Activated CD8-positive, alpha-beta memory T cell treated with anti-CD3 and anti-CD28 coated beads for 24 hours (primary cell): ENCODE measurements around the gene POLR2J.
A peak's percentile ranks its signal among the peaks of the same experiment; 100 is the strongest.
"Not testable (repeated sequence)": the region's sequence is repeated elsewhere in the genome, so short reads cannot be mapped to it uniquely, and the experiment has no call there.

Experiments used
- DNase-seq: peaks from one replicate; pipeline ENCODE4 v3.0.0-alpha.2; 2020

Gene POLR2J

DNA sequence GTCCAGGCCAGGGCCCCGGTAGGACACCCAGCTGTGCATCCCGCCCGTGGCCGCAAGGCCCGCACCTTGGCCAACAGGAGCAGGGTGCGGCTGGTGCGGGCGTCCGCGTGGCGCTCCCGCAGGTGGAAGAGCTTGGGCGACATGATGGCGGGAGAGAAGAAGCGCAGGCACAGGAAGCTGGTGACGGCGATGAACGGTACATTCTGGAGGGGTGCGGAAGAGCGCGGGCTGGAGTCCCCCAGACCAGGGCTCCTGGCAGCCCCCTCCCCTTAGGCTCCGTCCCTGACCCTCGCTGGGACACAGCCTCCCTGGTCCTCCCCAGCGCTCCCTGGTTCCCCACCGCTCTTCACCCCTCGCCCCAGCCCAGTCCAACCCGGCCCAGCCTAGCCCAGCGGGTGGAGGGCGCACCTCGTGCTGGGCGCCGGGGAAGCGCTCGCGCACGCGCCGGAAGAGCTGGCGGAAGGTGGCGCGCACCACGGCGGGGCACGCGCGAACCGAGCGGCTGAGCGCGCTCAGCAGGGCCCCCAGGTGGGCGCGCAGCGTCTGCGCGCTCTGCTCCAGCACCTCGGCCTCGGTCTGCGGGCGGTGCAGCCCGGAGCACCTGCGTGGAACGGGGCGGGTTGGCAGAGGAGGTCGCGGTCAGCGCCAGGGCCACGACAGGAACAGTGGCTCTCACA is 15.9 kb upstream of the POLR2J start:
- not testable (repeated sequence) for DNase-seq

DNA sequence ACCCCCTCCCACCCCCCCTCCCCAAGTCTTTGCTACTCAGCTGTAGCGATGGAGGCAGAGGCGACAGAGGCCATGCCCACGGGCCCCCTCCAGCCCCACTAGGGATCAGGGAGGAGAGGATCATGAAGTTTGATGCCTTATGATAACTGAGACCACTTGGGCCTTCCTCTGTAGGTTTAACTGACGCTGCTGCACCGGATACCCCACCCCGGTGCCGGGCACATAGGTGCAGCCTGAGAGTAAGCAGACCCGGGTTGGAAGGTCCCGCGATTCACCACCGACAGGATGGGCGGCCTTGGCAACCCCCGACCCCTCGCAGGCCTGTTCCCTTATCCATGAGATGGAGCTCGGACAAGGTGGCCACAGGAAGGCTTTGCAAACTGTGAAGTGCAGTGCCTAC is 15.3 kb upstream of the POLR2J start:
- peak; percentile 66 for DNase-seq

DNA sequence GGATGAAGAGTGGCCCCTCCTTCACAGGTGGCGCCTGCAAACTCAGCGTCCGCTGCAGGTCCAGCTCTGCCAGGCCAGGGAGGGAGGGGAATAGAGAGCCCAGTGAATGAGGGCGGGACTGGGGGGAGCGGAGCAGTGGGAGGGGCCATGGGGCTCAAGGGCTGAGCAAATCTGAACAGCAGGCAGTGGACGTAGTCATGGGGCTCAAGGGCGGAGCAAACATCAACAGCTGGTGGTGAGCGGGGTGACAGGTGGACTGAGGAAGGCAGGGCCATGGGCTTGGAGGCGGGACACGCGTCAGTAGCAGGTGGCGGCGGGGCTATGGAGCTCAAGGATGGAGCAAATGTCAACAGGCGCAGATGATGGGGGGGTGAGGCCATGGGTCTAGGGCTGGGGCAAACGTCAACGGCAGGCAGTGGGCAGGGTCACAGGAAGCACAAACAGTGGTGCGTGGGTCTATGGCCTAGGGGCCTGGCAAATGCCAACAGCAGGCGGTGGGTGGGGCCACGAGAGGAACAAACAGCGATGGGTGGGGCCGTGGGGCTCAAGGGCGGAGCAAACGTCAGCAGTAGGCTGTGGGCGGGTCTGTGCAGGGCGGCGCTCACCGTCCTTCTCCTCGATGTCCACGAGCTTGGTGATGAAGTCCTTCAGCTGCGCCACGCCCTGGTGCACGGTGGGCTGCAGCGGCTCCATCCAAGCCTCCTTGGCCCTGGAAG is 14.7 kb upstream of the POLR2J start:
- DNase-seq, result peak; percentile 58

DNA sequence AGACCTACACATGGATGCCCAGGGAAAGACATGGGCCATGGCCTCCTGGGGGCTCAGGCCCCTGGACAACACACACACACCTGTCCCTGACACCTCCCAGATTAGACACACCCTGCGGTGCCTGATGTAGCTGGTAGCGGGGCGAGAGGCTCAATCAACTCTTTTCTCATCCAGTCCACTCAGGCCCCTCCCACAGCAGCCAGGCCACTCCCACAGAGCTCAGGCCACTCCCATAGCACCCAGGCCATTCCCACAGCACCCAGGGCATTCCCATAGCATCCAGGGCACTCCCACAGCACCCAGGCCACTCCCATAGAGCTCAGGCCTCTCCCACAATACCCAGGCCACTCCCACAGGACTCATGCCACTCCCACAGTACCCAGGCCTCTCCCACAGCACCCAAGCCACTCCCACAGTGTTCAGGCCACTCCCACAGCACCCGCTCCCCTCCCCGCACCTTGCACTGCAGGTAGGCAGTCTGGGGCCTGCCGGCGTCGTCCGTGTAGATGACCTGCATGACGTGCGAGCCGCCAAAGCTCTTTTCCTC is 11.9 kb upstream of the POLR2J start:
- peak; percentile 69 for DNase-seq

DNA sequence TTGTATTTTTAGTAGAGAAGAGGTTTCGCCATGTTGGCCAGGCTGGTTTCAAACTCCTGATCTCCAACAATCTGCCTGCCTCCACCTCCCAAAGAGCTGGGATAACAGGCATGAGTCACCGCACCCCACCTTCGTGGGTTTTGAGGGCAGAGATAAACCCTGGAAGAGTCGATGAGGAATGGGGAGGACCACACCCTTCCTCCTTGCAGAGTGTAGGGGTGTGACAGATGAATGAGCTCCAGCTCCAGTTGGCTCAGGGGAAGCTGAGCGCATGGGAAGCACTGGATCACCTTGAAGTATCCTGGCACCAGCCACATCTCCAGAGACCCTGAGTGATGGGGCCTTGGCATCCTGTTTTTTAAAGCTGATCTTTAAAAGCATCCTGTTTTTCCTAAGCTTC is 5.6 kb upstream of the POLR2J start:
- DNase-seq, result not testable (repeated sequence)

DNA sequence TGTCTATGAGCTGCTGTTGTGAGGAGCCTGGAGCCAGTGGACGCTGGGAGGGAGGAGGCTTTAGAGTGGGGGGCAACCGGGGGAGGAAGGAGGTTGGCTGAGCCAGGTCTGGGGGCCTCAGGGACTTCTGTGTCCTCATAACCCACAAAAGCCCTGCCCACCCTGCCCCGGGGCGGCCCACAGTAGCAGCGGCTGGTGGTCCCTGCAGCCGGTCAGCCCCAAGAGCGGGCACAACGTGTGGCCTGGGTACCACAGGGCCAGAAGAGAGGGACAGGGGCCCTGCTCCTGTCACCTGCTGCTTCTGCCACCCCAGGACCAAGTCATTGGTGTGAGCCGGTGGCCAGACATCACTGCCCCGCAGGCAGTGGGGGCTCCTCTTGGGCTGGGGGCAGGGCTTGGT is 3.2 kb upstream of the POLR2J start:
- not testable (repeated sequence) for DNase-seq

DNA sequence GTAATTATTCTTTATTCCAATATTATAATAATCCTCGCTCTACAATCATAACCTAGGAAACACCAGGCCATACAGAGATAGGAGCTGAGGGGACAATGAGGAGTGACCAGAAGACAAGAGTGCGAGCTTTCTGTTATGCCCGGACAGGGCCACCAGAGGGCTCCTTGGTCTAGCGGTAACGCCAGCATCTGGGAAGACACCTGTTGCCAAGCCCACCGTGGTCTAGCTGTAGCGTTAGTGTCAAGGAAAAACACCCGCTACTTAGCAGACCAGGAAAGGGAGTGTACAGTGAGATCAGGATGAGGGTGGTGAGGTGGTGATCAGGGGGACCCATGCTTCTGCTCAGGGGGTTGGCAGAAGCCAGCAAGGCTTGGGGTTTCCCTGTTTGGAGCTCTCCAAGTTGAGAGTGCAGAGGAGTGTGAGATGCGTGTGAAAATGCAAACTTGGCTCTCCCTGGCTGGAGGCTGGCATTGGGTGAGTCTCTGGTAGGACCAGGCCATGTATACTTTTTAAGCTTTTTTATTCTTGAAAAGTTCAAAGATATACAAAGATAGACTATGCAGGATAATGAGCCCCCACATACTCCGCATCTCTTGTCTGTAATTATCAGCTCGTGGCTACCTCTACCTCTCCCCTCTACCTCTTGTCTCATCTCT is 1.4 kb upstream of the POLR2J start:
- DNase-seq, result not testable (repeated sequence)

DNA sequence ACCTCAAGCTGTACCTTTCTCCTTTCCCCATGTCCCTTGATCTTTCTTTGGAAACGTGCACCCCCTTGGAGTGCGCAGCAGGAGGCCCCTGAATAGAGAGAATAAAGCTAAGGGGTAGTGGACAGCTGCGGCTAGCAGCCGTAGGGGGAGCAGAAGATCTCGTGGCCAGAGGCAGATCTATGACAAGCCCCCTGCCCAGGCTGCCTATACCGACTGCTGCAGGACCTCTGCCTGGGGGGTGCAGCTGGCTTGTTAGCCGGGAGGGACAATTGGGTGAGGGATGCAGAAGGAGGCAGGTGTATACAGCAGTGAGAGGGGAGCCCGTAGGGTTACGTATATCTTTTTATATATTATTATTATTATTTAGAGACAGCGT is 475 bp upstream of the POLR2J start:
- DNase-seq, result not testable (repeated sequence)

DNA sequence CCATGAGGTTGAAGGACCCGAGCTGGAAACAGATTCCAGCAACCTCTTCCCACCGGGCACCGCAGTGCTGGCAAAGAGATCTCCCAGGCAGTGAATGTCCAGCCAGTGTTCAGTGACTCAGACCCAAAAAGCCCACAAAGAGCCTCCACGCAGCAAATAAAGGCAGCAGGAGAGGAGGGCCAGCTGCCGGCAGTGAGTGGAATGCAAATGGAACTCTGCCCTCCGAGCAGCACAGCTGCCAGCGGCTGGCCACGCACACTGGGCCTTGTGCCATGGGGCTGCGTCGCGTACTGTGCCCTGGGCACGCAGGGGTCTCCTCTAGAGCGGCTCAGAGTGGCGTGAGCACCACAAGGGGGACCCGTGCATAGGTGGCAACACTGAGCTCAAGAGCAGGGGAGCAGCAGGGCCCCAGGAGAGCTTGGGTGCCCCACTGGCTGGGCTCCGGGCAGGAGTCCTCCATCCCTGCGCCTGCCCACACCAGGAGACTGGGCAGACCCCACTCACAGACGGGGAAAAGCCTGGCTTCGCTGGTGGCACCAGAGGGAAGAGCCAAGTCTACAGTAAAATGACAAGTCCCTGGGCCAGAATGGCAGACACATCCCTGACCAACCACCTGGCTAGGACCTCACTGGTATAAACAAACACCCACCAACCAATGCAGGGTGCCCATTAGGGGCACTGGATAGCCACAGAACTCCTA is 3.8 kb downstream of the POLR2J start:
- DNase-seq, result not testable (repeated sequence)

DNA sequence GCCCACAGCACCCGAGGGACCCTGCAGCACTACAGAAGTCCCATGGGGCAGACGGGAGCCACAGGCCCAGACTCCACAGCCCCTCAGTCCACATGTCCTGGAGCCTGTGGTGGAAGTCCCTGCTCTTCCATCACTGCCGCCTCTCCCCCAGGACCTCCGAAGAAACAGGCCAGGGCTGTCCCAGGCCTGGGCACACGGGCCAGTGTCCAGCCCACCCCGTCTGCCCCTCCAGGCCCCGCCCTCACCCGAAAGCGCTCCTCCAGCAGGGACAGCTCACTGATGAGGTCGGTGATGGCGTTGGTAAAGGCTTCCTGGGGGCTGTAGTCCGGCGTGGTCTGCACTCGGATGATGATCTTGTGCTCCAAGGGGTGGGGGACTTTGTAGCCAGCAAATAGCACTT is 4.6 kb downstream of the POLR2J start:
- DNase-seq, result not testable (repeated sequence)

DNA sequence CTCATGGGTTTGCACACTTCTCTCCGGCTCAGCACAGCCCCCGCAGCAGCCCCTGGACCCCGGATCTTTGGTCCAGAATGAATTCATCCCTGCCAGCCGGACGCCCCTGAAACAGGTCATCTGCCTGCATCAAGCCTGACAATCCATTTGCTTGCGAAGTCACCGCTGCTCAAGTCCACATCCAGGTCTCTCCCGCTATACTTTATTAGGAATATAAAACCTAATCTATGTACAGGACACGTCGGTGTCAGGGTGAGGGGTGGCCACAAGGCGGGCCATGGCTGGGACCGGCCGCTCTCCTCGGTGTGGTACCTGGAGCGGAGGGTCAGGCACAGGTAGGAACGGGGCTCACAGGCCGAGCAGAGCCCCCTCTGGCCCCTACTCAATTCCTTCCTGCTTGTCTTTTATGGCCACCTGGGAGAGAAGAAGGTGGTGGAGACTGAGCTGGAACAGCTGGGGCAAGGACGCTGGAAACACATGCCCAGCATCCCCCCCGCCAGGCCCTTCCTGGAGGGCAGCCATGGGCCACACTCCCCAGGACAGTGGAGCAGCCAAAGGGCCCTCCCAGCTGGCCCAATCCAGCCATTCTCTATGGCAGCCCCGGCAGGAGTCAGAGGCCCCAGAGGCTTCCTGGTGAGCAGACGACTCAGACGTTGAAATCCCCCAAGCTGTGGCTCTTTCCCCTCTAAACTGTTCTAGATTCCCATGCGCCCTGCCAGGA is 5.3 kb downstream of the POLR2J start:
- no peak for DNase-seq

DNA sequence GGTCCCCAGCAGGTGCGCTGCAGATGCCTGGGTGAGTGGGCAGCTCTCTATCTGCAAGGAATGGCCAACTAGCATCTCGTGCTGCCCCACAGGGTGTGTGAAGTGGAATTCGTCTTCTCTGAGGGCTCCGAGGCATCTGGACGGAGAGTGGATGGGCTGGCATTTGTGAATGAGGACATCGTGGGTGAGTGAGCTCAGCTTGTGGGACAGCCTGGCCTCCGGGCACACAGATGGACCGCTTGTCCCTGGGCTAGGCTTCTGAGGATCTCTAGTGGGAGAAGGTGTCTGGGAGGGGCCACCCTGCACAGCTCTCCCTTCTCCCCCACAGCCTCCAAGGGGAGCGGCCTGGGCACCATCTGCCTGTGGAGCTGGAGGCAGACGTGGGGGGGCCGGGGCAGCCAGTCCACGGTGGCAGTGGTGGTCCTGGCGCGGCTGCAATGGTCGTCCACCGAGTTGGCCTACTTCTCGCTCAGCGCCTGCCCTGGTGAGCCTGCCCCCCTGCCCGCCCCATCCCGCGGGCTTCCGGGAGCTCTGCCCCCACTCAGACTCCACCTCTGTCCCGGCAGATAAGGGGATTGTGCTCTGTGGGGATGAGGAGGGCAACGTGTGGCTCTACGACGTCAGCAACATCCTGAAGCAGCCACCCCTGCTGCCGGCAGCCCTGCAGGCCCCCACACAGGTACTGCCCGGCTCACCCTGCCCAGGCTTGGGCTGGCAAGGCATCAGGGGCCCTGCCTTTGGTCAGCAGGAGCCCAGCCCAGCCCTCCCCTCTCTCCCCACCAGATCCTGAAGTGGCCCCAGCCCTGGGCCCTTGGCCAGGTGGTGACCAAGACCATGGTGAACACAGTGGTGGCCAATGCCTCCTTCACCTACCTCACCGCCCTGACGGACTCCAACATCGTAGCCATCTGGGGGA is 6.3 kb downstream of the POLR2J start:
- no peak for DNase-seq

DNA sequence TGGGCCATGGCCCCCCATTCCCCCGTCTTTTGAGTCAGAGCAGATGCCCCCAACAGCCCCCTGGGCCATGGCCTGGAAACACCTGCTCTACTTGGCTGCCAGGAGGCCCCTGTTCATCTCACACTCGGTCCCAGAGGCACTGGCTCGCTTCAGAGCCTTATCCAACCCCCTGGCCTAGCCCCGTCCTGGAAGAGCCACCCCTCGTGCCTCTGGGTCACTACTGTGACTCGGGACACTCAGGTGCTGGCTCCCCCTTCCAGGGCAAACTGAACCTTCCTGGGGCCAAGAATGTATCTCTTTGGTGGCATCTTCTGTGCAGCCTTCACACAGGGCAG is 7.0 kb downstream of the POLR2J start:
- DNase-seq, result no peak

DNA sequence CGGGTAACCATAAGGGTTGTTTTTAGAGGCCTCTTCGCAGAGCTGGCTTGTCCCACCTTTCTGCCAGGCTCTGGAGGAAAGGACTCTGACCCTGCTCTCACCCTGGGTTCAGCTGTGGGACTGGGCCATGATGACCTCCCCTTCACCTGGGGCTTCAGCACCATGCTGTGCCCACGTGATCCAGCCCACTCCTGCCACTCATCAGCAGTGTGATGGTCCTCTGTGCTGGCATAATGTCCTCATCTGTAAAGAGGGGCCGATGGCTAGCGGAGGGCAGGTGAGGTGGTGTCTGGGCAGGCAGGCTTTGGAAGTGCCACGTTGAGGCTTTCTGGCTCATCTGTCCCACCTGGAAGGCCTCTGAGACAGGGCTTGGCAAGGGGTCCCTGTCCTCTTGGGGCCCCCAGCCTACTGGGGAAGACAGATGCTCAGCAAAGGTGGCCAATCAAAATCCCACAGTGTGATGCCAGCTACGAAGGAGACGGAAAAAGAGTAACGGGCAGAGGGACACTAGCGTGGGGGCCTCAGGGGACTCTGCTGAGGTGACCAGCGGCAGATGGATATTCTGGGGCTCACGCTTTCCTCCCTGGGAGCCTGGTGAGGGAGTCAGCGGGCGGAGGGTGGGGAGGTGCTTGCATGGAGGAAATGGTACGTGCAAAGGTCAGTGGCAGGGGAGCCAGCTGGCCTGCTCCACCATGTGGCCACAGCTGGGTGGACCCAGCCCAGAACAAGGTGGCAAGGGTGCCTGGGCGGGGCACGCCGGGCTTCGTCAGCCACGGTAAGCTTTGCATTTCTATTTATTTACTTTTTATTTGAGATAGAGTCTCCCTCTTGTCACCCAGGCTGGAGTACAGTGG is 8.5 kb downstream of the POLR2J start:
- no peak for DNase-seq

DNA sequence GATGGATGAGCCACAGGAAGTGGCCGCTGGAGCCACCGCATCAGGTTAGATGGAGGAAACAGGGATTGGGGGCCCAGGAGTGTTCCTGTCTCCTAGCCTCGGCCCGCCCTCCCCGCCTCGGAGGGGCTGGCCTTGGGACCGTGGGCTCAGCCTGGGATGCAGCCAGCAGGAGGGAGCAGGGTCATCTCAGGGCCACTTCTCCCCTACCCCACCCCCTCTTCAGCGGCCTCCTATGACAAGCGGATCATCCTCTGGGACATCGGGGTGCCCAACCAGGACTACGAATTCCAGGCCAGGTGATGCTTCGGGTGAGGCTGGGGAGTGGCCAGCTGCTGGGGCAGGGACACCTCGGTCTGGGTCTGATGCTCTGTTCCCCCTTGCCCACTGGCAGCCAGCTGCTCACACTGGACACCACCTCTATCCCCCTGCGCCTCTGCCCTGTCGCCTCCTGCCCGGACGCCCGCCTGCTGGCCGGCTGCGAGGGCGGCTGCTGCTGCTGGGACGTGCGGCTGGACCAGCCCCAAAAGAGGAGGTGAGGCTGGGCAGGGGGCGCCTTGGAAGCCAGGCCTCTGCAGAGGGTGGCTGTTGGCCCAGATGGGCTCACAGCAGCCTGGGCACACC is 9.3 kb downstream of the POLR2J start:
- no peak for DNase-seq

DNA sequence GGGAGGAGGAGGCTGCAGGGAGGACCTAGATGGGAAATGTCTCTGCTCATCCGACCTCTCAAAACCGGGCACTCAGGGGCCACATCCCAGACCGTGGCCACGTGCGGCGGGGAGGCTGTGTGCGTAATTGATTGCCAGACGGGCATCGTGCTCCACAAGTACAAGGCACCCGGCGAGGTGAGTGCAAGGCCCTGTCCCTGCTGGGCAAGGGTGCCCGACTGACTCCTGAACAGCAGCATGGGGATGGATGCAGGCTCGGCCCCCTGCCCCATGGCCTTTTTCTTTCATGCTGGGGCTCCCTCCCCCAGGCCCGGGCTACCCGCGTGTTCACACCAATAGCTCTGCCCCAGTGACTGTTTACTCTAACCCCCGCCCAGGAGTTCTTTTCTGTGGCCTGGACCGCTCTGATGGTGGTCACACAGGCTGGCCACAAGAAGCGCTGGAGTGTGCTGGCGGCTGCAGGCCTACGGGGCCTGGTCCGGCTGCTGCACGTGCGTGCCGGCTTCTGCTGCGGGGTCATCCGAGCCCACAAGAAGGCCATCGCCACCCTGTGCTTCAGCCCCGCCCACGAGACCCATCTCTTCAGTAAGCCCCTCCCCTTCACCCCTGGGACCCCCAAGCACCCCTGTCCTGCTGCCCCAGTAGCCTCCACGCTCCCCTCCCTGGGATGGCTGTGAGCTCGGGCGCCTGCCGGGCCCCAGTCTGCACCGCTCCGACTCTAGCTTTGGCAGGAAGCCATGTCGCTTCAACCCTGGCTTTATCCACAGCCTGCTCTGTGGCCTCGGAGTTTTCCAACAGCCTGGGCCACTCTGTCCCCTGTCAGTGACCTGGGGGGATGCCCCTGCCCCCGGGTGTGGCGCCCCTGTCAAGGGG is 10.0 kb downstream of the POLR2J start:
- DNase-seq, result no peak

DNA sequence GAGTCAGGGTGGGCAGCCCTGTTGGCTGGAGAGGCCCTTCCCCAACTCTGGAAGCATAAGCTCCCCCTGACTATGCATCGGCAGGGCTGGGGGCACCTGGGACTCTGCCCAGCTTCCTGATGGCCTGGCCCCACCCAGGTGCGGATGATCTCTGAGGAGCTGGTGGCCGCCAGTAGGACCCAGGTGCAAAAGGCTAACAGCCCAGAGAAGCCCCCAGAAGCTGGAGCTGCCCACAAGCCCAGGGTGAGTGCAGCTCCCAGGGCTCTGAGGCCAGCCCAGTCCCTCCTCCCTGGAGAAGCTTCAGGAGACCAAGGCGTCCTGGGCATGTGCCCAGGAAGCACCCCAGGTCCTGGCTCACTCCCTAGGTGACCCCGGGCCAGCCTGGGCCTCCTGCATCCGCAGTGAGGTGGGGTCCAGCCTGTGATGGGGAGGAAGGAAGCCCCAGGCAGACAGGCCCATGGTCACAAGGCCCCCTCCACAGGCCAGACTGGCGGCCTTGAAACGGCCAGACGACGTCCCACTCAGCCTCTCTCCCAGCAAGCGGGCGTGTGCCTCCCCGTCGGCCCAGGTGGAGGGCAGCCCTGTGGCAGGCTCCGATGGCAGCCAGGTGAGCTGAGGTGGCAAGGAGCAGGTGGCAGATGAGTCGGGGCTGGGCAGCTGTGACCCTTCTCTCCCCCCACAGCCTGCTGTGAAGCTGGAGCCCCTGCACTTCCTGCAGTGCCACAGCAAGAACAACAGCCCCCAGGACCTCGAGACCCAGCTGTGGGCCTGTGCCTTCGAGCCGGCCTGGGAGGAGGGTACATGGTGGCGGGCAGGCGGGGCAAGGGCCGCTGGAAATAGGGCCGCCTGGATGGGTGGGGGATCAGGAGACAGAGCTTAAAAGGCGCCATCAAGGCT is 10.9 kb downstream of the POLR2J start:
- no peak for DNase-seq

DNA sequence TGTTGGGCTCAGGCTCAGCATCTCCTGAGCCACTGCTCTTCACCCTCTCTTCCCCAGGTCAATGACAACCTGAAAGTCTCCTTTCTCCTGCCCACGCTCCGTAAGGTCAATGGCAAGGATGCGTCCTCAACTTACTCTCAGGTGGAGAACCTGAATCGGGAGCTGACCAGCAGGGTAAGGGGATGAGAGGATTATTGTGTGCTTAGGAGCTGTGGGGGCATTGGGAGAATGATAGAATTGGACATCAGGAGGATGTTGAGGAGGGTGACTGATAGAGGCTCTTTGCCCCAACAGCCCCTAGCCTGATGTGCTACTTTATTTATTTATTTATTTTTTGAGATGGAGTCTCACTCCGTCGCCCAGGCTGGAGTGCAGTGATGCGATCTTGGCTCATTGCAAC is 12.6 kb downstream of the POLR2J start:
- no peak for DNase-seq
